GM19035 (cell line): ENCODE measurements around the gene RBMS1.

Experiments
- ATAC-seq: cut with Tn5 transposase; IDR thresholded peaks from one replicate; pipeline ENCODE4 v1.9.1; 2021; ENCODE audit not compliant: unreplicated experiment

RBMS1 gene

GRCh38 chr2:160337728-160338127, 155.9 kb downstream of the RBMS1 start:
- no peak for ATAC-seq

GRCh38 chr2:160336635-160337034, 157.0 kb downstream of the RBMS1 start:
- no peak for ATAC-seq

- ATAC-seq: no peak
Measured at GRCh38 chr2:160336105-160336504, 157.5 kb downstream of the RBMS1 start.

- ATAC-seq: no peak
Measured at GRCh38 chr2:160335441-160335840, 158.2 kb downstream of the RBMS1 start.

- no peak for ATAC-seq
Measured at GRCh38 chr2:160334028-160334741, 159.4 kb downstream of the RBMS1 start.

GRCh38 chr2:160333324-160334027, 160.1 kb downstream of the RBMS1 start:
- ATAC-seq: no peak

- no peak for ATAC-seq
Measured at GRCh38 chr2:160332318-160332717, 161.3 kb downstream of the RBMS1 start.

- no peak for ATAC-seq
Measured at GRCh38 chr2:160331258-160332025, 162.2 kb downstream of the RBMS1 start.

GRCh38 chr2:160328811-160329527, 164.6 kb downstream of the RBMS1 start:
- ATAC-seq: no peak

- ATAC-seq: no peak
Measured at GRCh38 chr2:160326786-160327185, 166.8 kb downstream of the RBMS1 start.

- ATAC-seq: no peak
Measured at GRCh38 chr2:160325418-160325817, 168.2 kb downstream of the RBMS1 start.

GRCh38 chr2:160324917-160325316, 168.7 kb downstream of the RBMS1 start:
- ATAC-seq: no peak

- peak; percentile 71 for ATAC-seq
Measured at GRCh38 chr2:160324161-160324800, 169.3 kb downstream of the RBMS1 start.

GRCh38 chr2:160322320-160322719, 171.3 kb downstream of the RBMS1 start:
- ATAC-seq: peak; percentile 58

- ATAC-seq: no peak
Measured at GRCh38 chr2:160321006-160321405, 172.6 kb downstream of the RBMS1 start.

GRCh38 chr2:160319700-160320099, 173.9 kb downstream of the RBMS1 start:
- no peak for ATAC-seq

- no peak for ATAC-seq
Measured at GRCh38 chr2:160318218-160318617, 175.4 kb downstream of the RBMS1 start.

- ATAC-seq: no peak
Measured at GRCh38 chr2:160317181-160318099, 176.2 kb downstream of the RBMS1 start.

GRCh38 chr2:160315337-160315736, 178.3 kb downstream of the RBMS1 start:
- no peak for ATAC-seq
